ENCODE results near the gene SPATS2L. TPM values are rescaled to one million over a fixed set of nuclear protein-coding genes. Genes with fewer than 3 reads are reported as not detected.

SPATS2L gene
- total and polyA plus RNA-seq, 2 of the 13 experiments (the other 11 are each of a cell fraction or from before 2014, with no cell fraction given): 154 to 212 TPM

GRCh38 chr2:200408428-200409316 lies 102.2 kb downstream of the SPATS2L start (continued):
- TF ChIP-seq EP300 (IDR thresholded peaks at IDR 0.05; ENCODE audit: low read depth in 2 of 2, low read length in 2 of 2): peak in 1 of 2 experiments; percentile 43; a peak in 2 of 4 replicates
- TF ChIP-seq EP300 (CRISPR knock-in tag; IDR thresholded peaks at IDR 0.05; ENCODE audit: borderline replicate concordance): no peak
- no peak for TF ChIP-seq MIER2 (CRISPR knock-in tag; IDR thresholded peaks at IDR 0.05)
- TF ChIP-seq, protein P1, sequence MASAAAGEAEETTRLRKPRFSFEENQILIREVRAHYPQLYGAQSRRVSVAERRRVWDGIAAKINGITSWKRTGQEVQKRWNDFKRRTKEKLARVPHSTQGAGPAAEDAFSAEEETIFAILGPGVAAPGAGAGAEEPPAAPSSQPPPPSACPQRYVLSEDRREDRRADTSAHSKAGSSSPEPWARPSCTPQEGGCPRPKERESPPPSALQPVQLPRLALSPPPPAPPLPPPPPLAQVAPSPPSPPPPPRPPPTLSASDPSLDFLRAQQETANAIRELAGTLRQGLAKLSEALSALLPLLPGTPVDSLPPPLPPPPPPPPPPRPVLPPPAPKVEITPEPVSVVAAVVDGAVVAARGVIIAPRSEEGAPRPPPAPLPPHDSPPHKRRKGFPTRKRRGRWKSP (CRISPR knock-in tag; IDR thresholded peaks at IDR 0.05): no peak
- no peak for TF ChIP-seq EED (CRISPR knock-in tag; IDR thresholded peaks at IDR 0.05)
- peak; percentile 80 for TF ChIP-seq RBM22 (optimal IDR thresholded peaks at IDR 0.05; ENCODE audit: low read length)
- TF ChIP-seq JUNB (CRISPR knock-in tag; IDR thresholded peaks at IDR 0.05; ENCODE audit: borderline replicate concordance): no peak
- peak; percentile 11; the same call in 1 of the 2 replicates for TF ChIP-seq MED1 (CRISPR knock-in tag; IDR thresholded peaks at IDR 0.05)
- TF ChIP-seq HIVEP1 (CRISPR knock-in tag; IDR thresholded peaks at IDR 0.05): no peak
- TF ChIP-seq ZFP36L1 (CRISPR knock-in tag; IDR thresholded peaks at IDR 0.05): 0 out of 2 replicates have a peak, but pooled peaks have one; percentile 36
- TF ChIP-seq THAP11 (CRISPR knock-in tag; IDR thresholded peaks at IDR 0.05): 0 out of 2 replicates have a peak, but pooled peaks have one; percentile 9
- TF ChIP-seq TCF7L2 (IDR thresholded peaks at IDR 0.05; ENCODE audit: low read depth, low read length): no peak
- no peak for TF ChIP-seq CBX2 (IDR thresholded peaks at IDR 0.05; ENCODE audit: low read depth, low read length)
- TF ChIP-seq CBX2 (CRISPR knock-in tag; IDR thresholded peaks at IDR 0.05; ENCODE audit: low read depth): no peak
- TF ChIP-seq, protein P2, sequence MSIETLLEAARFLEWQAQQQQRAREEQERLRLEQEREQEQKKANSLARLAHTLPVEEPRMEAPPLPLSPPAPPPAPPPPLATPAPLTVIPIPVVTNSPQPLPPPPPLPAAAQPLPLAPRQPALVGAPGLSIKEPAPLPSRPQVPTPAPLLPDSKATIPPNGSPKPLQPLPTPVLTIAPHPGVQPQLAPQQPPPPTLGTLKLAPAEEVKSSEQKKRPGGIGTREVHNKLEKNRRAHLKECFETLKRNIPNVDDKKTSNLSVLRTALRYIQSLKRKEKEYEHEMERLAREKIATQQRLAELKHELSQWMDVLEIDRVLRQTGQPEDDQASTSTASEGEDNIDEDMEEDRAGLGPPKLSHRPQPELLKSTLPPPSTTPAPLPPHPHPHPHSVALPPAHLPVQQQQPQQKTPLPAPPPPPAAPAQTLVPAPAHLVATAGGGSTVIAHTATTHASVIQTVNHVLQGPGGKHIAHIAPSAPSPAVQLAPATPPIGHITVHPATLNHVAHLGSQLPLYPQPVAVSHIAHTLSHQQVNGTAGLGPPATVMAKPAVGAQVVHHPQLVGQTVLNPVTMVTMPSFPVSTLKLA (IDR thresholded peaks at IDR 0.05): peak; percentile 31; the same call in 1 of the 2 replicates
- no peak for TF ChIP-seq GZF1 (CRISPR knock-in tag; IDR thresholded peaks at IDR 0.05)
- TF ChIP-seq, protein P3, sequence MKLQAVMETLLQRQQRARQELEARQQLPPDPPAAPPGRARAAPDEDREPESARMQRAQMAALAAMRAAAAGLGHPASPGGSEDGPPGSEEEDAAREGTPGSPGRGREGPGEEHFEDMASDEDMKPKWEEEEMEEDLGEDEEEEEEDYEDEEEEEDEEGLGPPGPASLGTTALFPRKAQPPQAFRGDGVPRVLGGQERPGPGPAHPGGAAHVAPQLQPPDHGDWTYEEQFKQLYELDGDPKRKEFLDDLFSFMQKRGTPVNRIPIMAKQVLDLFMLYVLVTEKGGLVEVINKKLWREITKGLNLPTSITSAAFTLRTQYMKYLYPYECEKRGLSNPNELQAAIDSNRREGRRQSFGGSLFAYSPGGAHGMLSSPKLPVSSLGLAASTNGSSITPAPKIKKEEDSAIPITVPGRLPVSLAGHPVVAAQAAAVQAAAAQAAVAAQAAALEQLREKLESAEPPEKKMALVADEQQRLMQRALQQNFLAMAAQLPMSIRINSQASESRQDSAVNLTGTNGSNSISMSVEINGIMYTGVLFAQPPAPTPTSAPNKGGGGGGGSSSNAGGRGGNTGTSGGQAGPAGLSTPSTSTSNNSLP (IDR thresholded peaks at IDR 0.05; ENCODE audit: low read depth, low read length): peak; percentile 20; the same call in 1 of the 2 replicates
- no peak for TF ChIP-seq FLYWCH1 (CRISPR knock-in tag; IDR thresholded peaks at IDR 0.05)
